NCI-H82 (cell line): ENCODE measurements around the gene AHCYL2.
"Not testable (repeated sequence)": the region's sequence is repeated elsewhere in the genome, so short reads cannot be mapped to it uniquely, and the experiment has no call there.

Experiments
- DNase-seq: peaks from one replicate; lab custom pipeline; 2025; lab: John Stamatoyannopoulos, UW

Gene AHCYL2

DNA sequence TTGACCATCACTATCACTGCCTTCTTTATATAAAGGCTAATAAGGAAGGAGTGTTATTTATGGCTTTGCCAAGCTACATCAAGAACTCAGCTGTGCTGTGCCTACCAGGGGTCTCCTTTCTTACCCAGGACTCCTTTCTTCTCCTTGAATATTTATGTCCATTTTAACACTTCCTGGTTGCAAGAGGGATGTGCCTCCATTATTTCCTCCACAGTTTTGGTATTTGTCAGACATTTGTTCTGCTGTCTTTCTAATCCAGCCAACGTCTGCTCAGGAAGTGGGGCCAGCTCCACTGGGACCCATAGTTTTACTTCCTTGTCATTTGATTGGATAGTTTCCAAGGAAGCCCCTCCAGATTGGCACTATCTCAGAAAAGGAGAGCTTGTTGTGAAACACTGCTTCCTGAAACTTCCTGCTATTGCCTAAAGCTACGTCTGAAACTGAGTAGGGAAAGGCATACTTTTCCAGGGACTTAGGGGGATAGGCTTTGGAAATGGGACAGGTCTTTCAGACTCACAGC, 202.8 kb downstream of the AHCYL2 start:
- no peak for DNase-seq

DNA sequence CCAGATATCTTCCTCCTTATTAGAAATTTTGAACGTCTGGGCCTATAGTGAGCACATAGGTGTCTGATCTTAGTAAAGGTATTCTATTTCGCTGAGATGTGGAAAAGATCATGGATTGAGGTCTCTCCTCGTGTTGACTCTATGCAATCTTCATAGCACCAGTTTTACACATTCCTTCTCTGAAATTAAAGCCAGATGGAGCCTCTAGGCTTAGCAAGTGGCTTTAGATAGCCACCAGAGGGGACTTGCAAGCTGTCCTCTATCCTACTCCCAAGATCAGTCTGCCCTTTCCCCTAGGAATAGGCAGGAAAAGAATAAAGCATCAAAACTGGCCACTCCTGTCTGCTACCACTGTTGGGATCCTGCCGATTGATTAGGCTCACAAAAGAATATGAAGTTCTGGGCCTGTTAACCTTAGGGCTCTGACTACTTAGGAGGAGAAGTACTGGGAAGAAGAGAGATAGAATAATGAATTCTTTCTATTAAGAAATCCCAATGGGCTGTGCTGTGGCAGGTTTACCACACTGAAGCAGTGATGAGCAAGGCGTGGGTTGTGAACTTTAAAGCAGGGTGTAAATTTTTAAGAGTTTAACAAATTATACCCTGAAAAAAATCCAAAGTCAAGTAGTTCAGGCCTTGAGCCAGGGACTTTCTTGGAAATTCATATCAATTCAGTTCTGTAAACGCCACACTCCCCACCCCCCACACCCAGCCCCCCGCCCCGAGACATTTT, 207.2 kb downstream of the AHCYL2 start:
- peak; percentile 58 for DNase-seq

DNA sequence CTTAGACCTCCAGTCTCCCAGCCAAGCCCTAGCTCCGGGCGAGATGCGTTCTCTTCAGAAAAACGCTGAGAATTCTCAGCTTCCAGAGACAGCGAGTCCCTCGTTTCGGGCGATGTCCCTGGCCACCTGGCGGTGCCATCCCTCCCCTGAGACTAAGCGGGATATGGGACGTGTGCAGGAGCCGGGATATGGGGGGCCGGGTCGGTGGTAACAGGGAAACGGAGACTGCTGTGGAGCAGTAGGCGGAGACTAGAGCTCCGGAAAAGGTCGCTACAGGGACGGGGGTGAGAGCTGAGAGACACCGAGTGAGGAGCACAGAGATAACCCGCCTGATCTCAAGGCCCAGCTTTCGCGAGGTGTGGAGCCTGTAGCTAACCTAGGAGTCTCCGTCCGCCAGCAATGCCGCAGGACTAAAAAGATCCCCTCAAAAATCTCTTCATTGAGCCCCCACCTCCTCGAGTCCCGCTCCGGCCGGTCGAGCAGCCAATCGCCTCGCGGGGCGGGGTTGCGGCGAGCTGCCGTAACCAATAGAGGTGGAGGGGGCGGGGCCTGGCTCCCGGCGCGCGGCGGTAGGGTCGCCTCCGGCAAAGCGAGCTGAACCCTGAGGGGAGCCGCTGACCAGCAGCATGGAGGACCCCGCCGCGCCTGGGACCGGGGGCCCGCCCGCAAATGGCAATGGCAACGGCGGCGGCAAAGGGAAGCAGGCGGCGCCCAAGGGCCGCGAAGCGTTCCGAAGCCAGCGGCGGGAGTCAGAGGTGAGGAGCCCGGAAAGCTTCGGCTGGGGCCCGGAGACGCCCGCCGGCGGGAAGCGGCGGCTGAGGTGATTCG, 209.2 kb downstream of the AHCYL2 start, which contains the start of gene STRIP2:
TSS of gene STRIP2 (plus strand) at position 586 of the 828 bp plus-strand sequence. CDS start at position 627, 41 bp downstream.
- DNase-seq: peak; percentile 95

DNA sequence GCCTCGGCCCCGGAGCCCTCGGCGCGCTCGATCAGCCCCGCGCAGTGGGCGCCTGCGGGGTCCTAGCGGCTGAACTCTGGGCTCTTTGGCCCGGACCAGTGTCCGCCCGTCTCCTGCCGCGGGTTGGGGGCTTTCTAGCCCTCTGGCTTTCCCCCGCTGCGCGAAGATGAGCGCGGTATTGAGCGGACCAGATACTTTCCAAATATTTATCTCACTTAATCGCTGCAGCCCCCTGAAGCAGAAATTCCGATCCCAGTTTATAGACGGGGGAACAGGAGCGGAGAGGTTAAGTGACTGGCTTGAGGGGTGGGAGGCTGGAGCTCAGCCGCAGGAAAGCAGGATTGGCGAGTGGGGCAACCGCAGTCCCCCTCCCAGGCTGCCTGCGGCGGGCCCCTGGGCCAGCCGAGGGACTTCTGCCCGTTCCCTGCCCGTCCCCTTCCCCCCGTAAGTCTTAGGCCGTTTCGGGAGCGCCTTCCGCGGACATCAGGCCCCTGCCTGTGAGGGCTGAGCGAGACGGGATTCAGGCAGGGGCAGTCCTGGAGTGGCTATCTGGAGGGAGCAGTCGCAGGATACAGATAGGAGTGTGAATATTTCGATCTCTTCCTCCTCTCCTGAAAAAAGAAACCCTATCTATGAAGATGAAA, 210.0 kb downstream of the AHCYL2 start:
- peak; percentile 42 for DNase-seq

DNA sequence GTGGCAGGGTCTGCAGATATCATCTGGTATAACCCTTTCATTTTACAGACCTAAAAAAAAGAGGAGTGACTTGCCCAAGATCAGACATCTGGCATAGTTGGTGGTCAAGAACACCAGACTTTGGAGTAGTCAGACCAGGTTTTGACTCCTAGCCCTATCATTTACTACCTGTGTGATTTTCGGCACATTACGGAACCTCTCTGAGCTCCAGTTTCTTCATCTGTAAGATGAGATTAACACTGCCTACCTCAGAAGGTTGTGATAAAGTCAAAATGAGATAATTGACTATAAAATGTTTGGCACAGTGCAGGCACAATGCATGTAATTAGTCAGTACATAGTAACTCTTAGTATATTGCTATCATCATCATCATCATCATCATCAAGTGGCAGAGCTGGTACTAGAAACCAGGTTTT, 210.6 kb downstream of the AHCYL2 start:
- DNase-seq: no peak

DNA sequence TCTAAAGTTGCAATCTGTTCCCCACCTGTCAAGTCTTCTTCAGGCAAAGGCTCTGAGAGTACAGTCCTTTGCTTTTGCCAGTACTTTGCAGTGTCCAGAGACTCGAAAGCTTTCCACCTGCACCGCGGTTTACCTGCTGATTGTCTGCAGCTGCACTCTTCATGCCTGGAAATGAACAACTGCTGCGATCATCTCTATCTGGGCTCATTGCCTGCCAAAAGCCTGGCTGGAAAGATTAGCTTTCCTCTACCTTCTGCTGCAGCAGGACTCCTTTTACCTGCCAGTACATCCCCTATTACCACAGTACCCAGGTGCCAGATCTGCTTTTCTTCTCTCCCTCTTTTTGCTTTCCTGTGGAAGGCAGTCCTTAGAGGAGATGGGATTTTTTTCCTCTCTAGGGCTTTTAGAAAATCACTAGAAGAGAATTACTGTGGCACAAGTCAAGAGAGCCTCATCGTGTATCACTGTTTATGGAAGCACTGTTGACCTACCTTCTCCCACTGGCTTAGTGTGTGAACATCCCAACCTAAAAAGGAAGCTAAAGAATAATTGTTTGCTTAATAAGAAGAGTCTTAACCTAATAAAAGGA, 211.6 kb downstream of the AHCYL2 start:
- DNase-seq: peak; percentile 34

DNA sequence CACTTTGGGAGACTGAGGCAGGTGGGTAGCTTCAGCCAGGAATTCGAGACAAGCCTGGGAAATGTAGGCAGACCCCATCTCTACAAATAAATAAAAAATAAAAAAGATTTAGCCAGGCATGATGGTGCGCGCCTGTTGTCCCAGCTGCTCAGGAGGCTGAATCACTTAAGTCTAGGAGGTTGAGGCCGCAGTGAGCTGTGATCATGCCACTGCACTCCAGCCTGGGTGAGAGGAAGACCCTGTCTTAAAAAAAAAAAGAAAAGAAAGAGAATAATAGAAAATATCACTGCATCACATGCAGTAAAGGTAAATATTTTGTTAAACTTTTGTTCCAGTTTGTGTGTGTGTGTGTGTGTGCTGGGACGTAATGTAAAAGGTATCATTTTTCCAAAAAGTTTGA, 212.4 kb downstream of the AHCYL2 start:
- peak; percentile 2 for DNase-seq

DNA sequence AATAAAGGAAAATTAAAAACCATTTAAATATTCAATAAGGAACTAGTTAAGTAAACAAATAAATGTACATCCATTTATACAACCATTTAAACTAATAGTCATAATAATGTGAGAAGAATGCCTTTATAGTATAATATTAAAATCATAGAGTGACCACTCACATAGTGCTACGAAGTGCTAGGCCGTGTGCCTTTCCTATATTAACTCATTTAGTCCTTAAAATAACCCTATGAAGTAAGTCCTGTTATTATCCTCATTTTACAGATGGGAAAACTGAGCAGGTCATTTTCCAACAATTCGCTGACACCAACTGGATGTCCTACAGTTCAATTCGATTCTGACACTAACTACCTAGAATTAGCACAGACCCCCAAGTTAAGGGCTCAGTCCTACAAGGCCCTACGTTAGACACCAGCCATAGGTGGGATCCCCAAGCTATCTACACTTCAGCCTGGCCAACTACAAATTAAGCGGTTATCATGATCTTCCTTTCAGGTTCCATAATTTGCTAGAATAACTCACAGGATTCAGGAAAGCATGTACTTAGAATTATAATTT, 213.5 kb downstream of the AHCYL2 start:
- no peak for DNase-seq

DNA sequence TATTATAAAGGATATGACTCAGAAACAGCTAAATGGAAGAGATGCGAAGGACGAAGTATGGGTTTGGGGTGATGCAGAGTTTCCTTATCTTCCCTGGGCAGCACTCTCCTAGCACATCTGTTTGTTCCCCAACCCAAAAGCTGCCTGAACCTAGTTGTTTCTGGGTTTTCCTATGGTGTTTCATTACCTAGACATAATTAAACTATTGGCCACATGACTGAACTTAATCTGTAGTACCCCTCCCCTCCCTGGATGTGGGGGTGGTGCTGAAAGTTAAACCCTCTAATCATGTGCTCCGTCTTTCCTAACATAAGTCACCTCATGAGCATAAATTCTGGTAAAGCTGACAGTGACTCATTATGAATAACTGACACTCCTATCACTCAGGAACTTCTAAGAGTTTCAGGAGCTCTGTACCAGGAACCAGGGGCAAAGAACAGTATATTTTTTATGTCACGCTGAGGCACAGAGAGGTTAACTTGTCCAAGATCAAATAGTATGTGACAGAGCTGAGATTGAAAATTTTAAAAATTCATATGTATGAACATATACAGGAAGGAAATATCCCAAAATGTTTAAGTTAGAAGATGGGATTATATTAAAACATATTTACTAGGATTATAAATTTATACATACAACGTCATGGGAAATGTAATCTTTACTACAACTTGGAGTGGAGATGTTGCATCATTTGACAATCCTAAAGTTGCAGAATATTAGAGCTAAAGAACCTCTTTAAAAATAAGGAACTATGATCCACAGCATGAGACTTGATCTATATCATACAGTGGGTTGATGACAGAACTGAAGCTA, 214.2 kb downstream of the AHCYL2 start:
- peak; percentile 80 for DNase-seq

DNA sequence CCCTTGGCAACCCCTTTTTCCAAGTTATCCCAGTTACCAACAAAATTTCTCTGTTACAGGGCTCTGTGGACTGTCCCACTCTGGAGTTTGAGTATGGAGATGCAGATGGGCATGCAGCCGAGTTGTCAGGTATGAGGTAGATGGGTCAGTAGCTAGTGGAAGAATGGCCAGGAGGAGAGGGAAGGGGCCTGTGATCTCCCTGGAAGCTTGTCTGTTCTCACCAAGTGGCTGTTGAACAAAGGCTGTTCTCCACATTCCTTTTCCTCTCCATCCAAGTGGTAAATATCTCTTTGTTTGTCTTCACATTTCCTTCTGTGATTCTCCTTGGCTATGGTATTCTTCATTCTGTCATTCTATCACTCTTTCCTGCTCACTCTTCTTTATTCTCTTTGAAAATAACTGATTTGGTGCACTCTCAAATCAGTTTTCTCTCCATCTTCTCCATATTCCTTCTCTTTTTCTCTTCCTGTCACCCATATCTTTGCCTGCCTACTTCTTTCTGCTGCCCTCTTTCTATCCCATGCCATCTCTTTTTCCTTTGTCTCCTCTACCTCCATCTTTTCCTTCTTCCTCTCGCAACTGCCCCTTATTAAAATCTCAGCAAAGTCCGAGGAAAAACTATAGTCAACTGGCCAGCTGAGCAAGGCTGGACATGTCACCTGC, 215.3 kb downstream of the AHCYL2 start:
- no peak for DNase-seq

DNA sequence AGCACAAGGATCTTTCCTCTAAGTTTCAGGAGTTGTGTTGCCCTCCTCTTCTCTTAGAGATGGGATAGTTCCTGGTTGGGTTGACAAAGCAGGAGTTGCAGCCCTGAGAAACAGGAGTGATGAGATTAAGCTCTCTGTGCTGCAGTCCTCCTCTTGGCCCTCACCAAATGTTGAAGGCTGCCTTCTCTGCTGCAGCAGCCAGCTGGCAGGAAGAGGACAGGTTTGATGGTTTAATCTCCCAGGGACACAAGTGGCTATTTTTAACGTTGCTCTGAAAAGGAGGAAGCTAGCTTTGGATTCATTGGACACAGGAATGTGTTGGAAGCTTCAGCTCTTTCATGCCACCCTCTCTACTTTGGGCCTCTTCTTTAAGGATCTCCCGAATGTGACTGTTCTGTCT, 218.8 kb downstream of the AHCYL2 start:
- DNase-seq: peak; percentile 79

DNA sequence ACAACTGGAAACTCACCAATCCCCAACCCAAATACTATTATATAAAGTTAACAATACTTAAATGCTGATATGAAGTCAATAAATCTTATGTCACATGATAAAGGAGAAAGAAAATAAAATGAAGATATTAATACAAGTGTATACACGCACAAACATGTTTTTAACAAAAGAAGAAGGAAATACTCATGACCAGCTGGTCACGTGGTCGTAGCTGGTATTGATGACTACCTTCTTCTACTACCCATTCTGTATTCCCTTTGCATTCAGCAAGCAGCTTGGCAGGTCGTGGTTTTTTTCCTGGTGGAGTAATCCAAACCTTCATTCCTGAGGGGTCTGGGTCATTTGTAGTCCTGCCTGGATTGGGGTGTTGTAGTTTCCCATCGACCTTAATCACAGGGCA, 219.9 kb downstream of the AHCYL2 start:
- not testable (repeated sequence) for DNase-seq

DNA sequence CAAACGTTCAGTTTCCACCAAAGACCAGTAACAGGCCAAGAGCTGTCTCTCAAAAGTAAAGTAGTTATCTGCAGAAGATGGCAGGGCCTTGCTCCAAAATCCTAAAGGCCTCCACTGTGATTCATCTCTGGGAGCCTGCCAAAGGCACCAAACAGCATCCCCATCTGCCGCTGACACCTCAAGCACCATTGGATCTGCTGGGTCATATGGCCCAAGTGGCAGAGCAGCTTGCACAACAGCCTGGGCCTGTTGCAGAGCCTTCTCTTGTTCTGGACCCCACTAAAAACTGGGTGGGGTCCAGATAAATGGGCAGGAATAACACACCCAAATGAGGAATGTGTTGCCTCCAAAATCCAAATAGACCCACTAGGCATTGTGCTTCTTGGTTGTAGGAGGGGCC, 222.1 kb downstream of the AHCYL2 start:
- DNase-seq: not testable (repeated sequence)

DNA sequence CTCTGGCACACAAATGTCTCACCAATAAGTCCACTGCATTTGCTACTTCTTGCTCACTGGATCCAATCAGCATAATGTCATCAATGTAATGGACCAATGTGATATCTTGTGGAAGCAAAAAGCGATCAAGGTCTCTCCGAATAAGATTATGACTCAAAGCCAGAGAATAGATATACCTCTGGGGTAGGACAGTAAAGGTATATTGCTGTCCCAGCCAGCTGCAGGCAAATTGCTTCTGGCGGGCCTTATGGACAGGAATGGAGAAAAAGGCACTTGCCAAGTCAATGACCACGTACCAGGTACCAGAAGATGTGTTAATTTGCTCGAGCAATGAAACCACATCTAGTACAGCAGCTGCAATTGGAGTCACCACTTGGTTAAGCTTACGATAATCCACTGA, 222.6 kb downstream of the AHCYL2 start:
- DNase-seq: not testable (repeated sequence)

DNA sequence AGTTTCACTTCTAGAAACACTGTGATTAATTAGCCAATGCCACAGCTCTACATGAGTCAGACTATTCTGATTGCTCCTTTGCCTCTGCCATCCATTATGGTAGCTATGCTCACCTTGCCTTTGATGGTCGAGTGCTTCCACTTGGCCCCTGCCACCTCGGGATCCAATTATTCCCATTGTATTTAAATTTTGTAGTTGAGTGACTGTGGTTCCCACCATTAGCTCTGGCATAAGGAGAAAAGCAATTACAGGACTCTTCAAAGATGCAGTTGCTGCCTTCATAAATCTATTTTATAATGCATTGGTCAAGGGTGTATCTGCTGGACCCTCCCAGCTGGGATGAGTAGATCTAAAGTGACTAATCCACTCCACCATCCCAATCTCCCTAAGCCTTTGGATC, 223.8 kb downstream of the AHCYL2 start:
- not testable (repeated sequence) for DNase-seq

DNA sequence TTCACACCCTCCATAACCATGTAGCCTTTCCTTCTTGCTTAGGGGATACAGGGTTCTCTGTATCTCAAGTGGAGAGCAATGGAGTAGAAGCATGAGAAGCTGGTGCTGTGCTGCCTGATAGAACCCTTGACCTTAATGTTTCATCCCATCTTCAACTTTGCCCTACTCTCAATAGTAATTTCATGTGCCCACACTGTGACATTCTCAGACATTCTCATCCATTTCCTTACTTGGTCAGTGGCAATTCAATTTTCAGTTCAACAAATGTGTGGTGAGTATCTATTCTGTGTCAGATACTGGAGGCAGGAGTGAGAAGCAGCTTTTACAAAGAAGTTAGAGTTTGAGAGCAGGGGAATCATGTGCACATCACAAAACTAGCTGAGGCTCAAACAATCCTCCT, 225.5 kb downstream of the AHCYL2 start:
- no peak for DNase-seq

DNA sequence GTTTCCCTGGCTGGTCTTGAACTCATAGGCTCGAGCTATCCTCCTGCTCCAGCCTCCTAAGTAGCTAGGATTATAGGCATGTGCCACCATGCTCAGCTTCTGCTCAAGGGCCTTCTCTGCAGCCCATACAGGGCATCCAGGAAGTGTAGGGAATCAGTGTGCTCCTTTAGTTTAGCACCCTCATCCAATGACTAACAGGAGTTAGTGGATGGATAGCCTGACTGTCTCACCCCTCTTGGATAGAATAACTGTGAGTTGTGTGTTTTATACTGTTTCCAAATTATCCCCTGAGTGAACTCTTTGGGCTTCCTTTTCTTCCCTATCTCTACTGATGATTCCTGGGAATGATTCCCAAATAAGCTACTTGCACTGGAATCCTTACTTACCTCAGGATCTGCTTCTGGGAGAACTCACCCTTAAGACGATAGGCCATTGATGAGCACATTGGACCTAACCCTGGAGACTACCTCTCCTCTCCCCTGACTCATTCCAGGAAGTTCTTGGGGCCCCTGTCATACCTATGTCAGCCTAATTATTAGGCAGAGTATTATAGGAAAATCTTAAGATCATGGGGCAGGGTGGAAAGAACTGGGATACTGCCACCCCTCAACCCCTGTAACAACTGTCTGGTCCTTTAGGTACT, 227.9 kb downstream of the AHCYL2 start:
- no peak for DNase-seq

DNA sequence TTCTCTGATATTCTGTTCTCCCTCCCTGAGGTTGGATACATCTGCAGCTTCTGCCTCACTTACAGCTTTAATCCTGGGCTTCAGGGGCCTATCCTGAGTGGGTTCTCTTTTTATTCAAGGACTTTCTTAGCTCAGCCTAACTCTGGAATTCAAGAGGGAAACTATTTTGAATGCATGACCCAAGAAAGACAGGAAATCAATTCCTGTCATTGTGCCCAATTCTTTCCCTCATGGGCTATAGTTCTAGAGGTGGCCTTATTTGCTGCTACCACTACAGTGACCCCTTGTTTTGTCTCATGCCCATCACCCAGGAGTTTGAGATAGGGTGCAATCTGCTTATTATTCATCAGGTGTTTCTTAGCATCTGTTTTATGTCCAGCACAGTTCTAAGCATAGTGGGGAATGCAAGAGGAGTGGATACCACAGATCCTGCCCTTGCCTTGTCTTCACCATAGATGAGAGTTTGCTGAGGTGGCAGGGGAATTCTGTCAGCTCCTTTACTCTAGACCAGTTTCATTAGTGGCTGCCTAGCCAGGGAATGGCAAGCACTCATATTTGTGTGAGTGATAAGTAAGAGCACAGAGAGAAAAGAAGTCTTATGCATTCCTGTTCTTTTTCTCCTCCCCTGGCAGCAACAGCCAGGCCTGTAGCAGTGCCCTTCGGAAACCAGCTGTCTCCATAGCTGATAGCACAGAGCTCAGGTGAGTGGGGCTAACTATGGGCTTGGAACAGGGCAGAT, 228.8 kb downstream of the AHCYL2 start:
- no peak for DNase-seq

DNA sequence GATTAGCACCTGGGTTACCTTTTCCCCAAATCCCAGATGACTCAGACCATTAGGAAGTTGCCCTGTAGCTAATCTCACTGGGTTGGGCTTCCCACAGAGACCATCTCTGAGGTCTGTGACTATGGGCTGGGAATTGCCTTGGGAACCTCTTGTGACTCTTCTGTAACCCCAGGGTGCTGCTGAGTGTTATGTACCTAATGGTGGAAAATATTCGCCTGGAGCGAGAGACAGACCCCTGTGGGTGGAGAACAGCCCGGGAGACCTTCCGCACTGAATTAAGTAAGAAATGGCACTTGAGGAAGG, 229.4 kb downstream of the AHCYL2 start:
- no peak for DNase-seq
